ENCODE results near the gene CES2.

DNA sequence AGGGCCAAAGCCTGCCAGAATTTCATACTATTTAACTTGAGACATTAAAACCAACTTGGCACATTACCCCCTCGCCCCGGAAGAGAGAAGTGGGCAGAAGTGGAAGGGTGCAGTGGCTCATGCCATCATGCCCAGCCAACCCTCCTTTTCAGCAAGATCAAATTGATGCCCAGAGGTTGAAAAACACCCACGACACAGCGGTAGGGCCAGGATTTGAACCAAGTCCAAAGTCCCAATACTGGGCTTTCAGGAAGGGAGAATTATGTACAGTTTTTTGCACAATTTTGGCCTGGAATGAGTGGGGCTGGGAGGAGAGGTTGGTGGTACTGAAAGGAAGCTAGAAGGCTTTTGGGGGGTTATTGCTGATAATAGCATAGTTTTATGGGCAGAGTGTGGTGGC lies 44.0 kb upstream of the CES2 start:
- TF ChIP-seq, protein P1, sequence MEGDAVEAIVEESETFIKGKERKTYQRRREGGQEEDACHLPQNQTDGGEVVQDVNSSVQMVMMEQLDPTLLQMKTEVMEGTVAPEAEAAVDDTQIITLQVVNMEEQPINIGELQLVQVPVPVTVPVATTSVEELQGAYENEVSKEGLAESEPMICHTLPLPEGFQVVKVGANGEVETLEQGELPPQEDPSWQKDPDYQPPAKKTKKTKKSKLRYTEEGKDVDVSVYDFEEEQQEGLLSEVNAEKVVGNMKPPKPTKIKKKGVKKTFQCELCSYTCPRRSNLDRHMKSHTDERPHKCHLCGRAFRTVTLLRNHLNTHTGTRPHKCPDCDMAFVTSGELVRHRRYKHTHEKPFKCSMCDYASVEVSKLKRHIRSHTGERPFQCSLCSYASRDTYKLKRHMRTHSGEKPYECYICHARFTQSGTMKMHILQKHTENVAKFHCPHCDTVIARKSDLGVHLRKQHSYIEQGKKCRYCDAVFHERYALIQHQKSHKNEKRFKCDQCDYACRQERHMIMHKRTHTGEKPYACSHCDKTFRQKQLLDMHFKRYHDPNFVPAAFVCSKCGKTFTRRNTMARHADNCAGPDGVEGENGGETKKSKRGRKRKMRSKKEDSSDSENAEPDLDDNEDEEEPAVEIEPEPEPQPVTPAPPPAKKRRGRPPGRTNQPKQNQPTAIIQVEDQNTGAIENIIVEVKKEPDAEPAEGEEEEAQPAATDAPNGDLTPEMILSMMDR (IDR thresholded peaks at IDR 0.05; ENCODE audit: insufficient read depth, low read length, poor library complexity, severe bottlenecking): no peak
- TF ChIP-seq EZH2phosphoT487 (conservative IDR thresholded peaks at IDR 0.05; ENCODE audit: low read length): no peak
